ENCODE measurements around the gene ELF4. TPM values are rescaled to one million over a fixed set of nuclear protein-coding genes. Genes with fewer than 3 reads are reported as not detected.

Gene ELF4
- total RNA-seq, 1 donor, result 16.4 TPM

GRCh38 chrX:130060122-130061069 lies 49.9 kb downstream of the ELF4 start:
- peak; percentile 61 for DNase-seq (ENCODE audit: low read depth)
- TF ChIP-seq, protein P1, sequence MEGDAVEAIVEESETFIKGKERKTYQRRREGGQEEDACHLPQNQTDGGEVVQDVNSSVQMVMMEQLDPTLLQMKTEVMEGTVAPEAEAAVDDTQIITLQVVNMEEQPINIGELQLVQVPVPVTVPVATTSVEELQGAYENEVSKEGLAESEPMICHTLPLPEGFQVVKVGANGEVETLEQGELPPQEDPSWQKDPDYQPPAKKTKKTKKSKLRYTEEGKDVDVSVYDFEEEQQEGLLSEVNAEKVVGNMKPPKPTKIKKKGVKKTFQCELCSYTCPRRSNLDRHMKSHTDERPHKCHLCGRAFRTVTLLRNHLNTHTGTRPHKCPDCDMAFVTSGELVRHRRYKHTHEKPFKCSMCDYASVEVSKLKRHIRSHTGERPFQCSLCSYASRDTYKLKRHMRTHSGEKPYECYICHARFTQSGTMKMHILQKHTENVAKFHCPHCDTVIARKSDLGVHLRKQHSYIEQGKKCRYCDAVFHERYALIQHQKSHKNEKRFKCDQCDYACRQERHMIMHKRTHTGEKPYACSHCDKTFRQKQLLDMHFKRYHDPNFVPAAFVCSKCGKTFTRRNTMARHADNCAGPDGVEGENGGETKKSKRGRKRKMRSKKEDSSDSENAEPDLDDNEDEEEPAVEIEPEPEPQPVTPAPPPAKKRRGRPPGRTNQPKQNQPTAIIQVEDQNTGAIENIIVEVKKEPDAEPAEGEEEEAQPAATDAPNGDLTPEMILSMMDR (IDR thresholded peaks at IDR 0.05; ENCODE audit: insufficient read depth, low read depth, low read length), result peak; percentile 72
- peak overlapping the region; percentile 63 for H3K4me3 ChIP-seq (ENCODE audit: low read depth, low read length)

DNA sequence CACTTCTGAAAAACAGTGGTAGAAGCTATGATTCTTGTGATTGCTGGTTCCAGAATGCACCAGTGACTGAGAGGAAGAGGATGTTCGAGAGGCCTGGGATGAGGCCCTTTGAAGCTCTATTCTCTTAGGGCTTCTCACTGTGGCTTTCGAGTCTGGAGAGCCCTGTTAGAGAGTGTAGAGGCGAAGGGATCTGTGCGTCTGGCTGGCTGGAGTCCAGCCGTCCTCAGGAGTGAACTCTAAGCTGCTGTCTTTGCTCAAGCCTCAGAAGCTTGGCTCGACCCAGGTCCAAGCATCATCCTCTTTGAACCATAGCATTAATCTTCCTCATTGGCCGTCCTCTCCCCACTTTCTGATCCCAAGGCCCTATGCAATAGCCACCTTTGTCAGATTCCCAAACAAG lies 51.6 kb downstream of the ELF4 start:
- TF ChIP-seq, protein P1 (IDR thresholded peaks at IDR 0.05; ENCODE audit: insufficient read depth, low read depth, low read length), result no peak
- no peak overlapping the region for H3K4me3 ChIP-seq (ENCODE audit: low read depth, low read length)
- DNase-seq (ENCODE audit: low read depth), result no peak

- no peak overlapping the region for H3K4me3 ChIP-seq (ENCODE audit: low read depth, low read length)
- DNase-seq (ENCODE audit: low read depth), result no peak
- TF ChIP-seq, protein P1 (IDR thresholded peaks at IDR 0.05; ENCODE audit: insufficient read depth, low read depth, low read length), result no peak
Observed at GRCh38 chrX:130057209-130057608, 53.1 kb downstream of the ELF4 start.

GRCh38 chrX:130055899-130056298 lies 54.4 kb downstream of the ELF4 start:
- TF ChIP-seq, protein P1 (IDR thresholded peaks at IDR 0.05; ENCODE audit: insufficient read depth, low read depth, low read length), result no peak
- no peak for DNase-seq (ENCODE audit: low read depth)
- H3K4me3 ChIP-seq (ENCODE audit: low read depth, low read length), result no peak overlapping the region

DNA sequence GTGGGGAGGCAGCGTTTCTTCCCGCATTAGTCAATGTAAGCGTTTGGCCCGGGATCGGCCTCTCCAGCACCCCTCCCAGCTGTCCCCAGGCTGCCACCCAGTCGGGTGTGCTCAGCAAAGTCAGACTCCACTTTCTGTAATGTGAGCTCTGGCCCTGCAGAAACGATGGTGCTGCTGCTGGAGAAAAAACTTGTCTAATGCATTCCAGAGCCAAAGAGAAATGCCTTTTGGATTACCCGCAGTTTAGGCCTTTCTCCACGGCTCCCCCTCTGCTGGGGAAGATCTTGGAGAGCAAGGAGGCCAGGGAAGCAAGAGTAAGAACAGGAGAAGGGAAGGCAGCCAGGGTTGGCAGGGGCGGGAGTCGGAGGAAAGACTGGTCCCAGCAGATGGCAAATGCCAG lies 55.2 kb downstream of the ELF4 start:
- TF ChIP-seq, protein P1 (IDR thresholded peaks at IDR 0.05; ENCODE audit: insufficient read depth, low read depth, low read length), result no peak
- no peak overlapping the region for H3K4me3 ChIP-seq (ENCODE audit: low read depth, low read length)
- peak; percentile 17 for DNase-seq (ENCODE audit: low read depth)

DNA sequence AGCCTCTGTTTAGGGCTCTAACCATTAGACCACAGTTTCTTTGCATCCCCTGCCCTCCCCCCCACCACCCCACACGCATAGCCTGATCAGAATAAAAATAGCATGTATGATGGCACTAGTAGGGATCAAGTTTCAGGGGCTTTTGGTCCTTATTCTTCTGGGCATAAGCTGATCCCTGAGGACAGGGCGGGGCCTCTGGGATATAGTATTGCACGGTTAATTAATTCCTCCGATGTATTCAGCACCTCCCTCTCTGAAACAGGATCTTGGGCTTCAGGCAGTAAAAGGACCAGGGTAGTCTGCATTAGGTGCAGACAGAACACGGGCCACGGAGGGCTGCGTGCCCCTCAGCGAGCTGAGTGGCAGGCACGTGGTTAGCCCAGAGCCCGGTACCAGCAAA lies 57.1 kb downstream of the ELF4 start:
- TF ChIP-seq, protein P1 (IDR thresholded peaks at IDR 0.05; ENCODE audit: insufficient read depth, low read depth, low read length), result no peak
- H3K4me3 ChIP-seq (ENCODE audit: low read depth, low read length), result no peak overlapping the region
- no peak for DNase-seq (ENCODE audit: low read depth)

All from fibroblast of villous mesenchyme (primary cell).